Heart left ventricle (tissue), 16 donors: Measurements from ENCODE around the gene CR1. TPM values are rescaled to one million over a fixed set of nuclear protein-coding genes. Genes with fewer than 3 reads are reported as not detected.

Experiments used
- ATAC-seq, 4 donors: fragments of 200-7000 bp; cut with Tn5 transposase; one replicate each; pipeline ENCODE4 v1.9.1; 2020 to 2022; ENCODE audit warnings: moderate library complexity in 4 of 4, mild to moderate bottlenecking in 3 of 4, moderate number of reproducible peaks in 1 of 4
- DNase-seq, 5 donors: peaks; one replicate each; pipeline ENCODE4 v3.0.0-alpha.2; 2020
- H3K27ac ChIP-seq, 12 donors: fragments of 200-600 bp; sonication (generic) in 4 of 12; one replicate each; pipeline versions ENCODE4 v1.5.0 to v1.8.0; 2016 to 2022; ENCODE audit warnings: mild to moderate bottlenecking in 2 of 12
- H3K27me3 ChIP-seq, 9 donors: fragments of 200-600 bp; sonication (generic) in 2 of 9; one replicate each; pipeline versions ENCODE4 v1.5.1 to v1.8.0; 2016 to 2022; ENCODE audit warnings: mild to moderate bottlenecking in 3 of 9
- H3K36me3 ChIP-seq, 9 donors: fragments of 200-600 bp; sonication (generic) in 2 of 9; one replicate each; pipeline versions ENCODE4 v1.5.0 to v1.8.0; 2018 to 2022; ENCODE audit warnings: mild to moderate bottlenecking in 2 of 9
- H3K4me1 ChIP-seq, 12 donors: fragments of 200-600 bp; sonication (generic) in 4 of 12; one replicate each; pipeline versions ENCODE4 v1.5.0 to v1.8.0; 2016 to 2022; ENCODE audit warnings: mild to moderate bottlenecking in 3 of 12
- H3K4me3 ChIP-seq, 12 donors: fragments of 200-600 bp; sonication (generic) in 4 of 12; one replicate each; pipeline versions ENCODE4 v1.5.0 to v1.8.0; 2017 to 2022; ENCODE audit warnings: mild to moderate bottlenecking in 9 of 12, moderate library complexity in 4 of 12
- H3K9me3 ChIP-seq, 12 donors: fragments of 200-600 bp; sonication (generic) in 4 of 12; one replicate each; pipeline versions ENCODE4 v1.5.0 to v1.8.0; 2016 to 2022; ENCODE audit warnings: mild to moderate bottlenecking in 1 of 12
- POLR2A ChIP-seq, 2 donors: fragments of 450-650 bp; IDR thresholded peaks; one replicate each; pipeline ENCODE4 v1.6.1; 2017; ENCODE audit warnings: antibody characterized with exemption in 2 of 2, mild to moderate bottlenecking in 2 of 2, moderate library complexity in 2 of 2
- WGBS, 4 donors: extraction: QIAGEN DNeasy Blood & Tissue Kit in 2 of 4; methylation state at CpG; one replicate each; pipeline versions ENCODE4 v1.1.5 to v1.1.7; 2013 to 2018; 5-methylcytosine and 5-hydroxymethylcytosine counted together
- intact Hi-C, 10 donors: fragments of 100-400 bp; cut with DNase I; formaldehyde crosslinking; loops; one replicate each; pipeline versions ENCODE4 v1.11.1 to v1.14.2; 2022
- polyA plus RNA-seq, 2 donors: library from polyadenylated mRNA; stranded (reverse); fragments of 200-250 nt; gene quantifications; one replicate each; pipeline ENCODE4 v1.2.3, GENCODE V29; 2013
- total RNA-seq, 9 donors: library from RNA; depleted of rRNA in 2 of 9; stranded (reverse); fragments of >200 nt in 2 of 9; fragmentation: NEBNext Ultra II Directional in 3 of 9; extraction: Animal tissue kit (Norgen Biotek cat#: 25700) in 3 of 9; gene quantifications; one replicate each; pipeline versions ENCODE4 v1.1.0 to v1.2.4, GENCODE V29; 2016 to 2023
- TF ChIP-seq, protein P1 (sequence below), 12 donors: fragments of 200-600 bp; sonication (generic) in 4 of 12; IDR thresholded peaks; one replicate each; pipeline versions ENCODE4 v1.5.0 to v1.8.0; 2018 to 2022; ENCODE audit warnings: antibody characterized with exemption in 12 of 12, mild to moderate bottlenecking in 5 of 12
- donor health status: ischemic (EF 13 %, LVEDD 7.1; RV severe dilation, severe dysfunction).
- donor health status: healthy with polysubstance abuse.
- donor health status: DM: no; HTN: yes; CAD: no.
- donor health status: DM: no; HTN: no; CAD: no.
- donor health status: ischemic (EF 25% LVEDD 6.9; RV normal size, moderate dysfunction).
- donor health status: ischemic (EF 25% LVEDD 5.7; RV mildly dilated, moderate dysfunction).
- donor health status: healthy.
- donor health status: DM: yes; HTN: yes; CAD: no.
- donor health status: ischemic (EF 35%, LVEDD 5.7; RV mildly dilated, moderate dysfunction).
- donor health status: nonischemic (EF 11% LVEDD 7.7; RV severe dilation, severe dysfunction).
- donor health status: DM: yes; HTN: yes; CAD: no.
- donor health status: PGD.
- donor health status: ischemic (EF 29% LVEDD 5.4; RV normal size, mild dysfunction).
- donor health status: nonischemic (EF 23%, LVEDD 6.1; RV moderate dilation, normal function).

CR1 gene
- total and polyA plus RNA-seq, 11 donors: 0.19 to 43.0 (median 1.7) TPM

DNA sequence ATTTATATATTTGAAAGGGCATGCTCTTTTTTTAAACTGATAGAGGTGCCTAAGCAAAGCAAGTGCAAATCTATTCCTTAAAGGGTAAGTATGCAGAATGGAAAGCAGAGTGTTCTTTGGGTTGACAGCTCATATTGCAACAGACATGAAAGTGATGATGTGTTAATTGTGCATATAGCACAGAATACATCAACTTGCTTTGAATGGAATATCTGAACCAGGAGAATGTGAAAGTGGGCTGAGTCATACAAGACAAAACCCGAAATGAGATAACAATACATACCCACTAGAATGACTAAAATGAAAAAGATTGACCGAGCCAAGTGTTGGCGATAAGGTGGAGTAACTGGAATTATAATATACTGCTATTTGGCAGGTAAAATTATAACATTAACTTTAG is 4.3 kb downstream of the CR1 start:
- DNase-seq (no peak), ATAC-seq (no peak)
- WGBS, 4 donors: 53 to 69% (median 66%) methylated on average over 3 of the region's 3 CpGs
- Histone ChIP-seq H3K4me1 (peaks cover 0 to 11% (median 0%) of the 10 kb centered on the region in 12 donors), H3K9me3 (no peaks in the 10 kb centered on the region), H3K27ac (no peak overlapping the region), H3K4me3 (no peak overlapping the region), H3K27me3 (peaks cover 12 to 96% (median 34%) of the 10 kb centered on the region in 9 donors), H3K36me3 (no peaks in the 10 kb centered on the region)
- intact Hi-C loops: loop anchor here in 1 of 10 donors (5.0 kb wide), 1 partner anchor 418 kb away; no protein-coding TSS in a partner anchor
- no peak for TF ChIP-seq POLR2A (IDR thresholded peaks at IDR 0.05)
- TF ChIP-seq, protein P1, sequence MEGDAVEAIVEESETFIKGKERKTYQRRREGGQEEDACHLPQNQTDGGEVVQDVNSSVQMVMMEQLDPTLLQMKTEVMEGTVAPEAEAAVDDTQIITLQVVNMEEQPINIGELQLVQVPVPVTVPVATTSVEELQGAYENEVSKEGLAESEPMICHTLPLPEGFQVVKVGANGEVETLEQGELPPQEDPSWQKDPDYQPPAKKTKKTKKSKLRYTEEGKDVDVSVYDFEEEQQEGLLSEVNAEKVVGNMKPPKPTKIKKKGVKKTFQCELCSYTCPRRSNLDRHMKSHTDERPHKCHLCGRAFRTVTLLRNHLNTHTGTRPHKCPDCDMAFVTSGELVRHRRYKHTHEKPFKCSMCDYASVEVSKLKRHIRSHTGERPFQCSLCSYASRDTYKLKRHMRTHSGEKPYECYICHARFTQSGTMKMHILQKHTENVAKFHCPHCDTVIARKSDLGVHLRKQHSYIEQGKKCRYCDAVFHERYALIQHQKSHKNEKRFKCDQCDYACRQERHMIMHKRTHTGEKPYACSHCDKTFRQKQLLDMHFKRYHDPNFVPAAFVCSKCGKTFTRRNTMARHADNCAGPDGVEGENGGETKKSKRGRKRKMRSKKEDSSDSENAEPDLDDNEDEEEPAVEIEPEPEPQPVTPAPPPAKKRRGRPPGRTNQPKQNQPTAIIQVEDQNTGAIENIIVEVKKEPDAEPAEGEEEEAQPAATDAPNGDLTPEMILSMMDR (IDR thresholded peaks at IDR 0.05): no peak

DNA sequence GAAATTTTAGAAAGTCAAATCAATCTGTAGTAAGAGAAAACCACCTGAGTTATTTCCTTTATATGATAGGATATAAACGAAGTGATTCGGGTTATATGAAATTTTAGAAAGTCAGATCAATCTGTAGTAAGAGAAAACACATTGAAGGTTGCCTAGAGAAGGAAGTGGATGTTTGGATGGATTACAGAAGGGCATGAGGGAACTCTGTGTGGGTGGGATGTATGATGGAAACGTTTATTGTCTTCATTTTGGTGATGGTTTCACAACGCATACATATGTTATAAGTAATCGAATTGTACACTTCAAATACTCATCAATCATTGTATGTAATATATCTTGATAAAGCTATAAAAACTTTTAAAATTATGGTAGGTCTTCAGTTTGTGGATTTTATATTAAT is 5.1 kb downstream of the CR1 start:
- WGBS, 4 donors: 42 to 65% (median 60%) methylated on average over 5 of the region's 5 CpGs
- H3K4me3 ChIP-seq: no peak overlapping the region
- H3K9me3 ChIP-seq: no peaks in the 10 kb centered on the region
- peaks cover 0 to 5% (median 0%) of the 10 kb centered on the region in 12 donors for H3K4me1 ChIP-seq
- DNase-seq: no peak
- H3K27ac ChIP-seq: no peak overlapping the region
- H3K27me3 ChIP-seq: peaks cover 9 to 88% (median 32%) of the 10 kb centered on the region in 9 donors
- H3K36me3 ChIP-seq: no peaks in the 10 kb centered on the region
- intact Hi-C loops: loop anchor here in 1 of 10 donors (5.0 kb wide), 1 partner anchor 419 kb away; no protein-coding TSS in a partner anchor
- ATAC-seq: no peak
- no peak for TF ChIP-seq POLR2A (IDR thresholded peaks at IDR 0.05)
- TF ChIP-seq, protein P1 (IDR thresholded peaks at IDR 0.05): no peak

DNA sequence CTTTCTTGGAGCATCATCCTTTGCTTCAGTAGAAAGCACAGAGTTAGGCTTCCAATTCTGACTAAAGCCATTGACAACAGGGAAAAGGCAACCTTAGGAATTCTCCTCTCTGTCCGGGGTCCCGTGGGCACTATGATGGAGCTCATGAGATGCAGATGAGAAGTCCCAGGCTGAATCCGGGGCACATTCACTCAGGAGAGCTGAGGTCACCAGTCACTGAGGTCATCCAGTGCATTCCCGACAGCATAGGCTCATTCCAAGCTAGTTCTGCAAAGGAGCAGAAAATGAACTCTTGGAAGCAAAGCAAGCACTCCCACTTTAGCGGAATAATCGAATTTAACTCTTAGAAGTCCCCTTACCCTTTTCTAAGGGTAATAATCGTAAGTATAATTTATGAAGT is 6.8 kb downstream of the CR1 start:
- Histone ChIP-seq H3K4me1 (no peaks in the 10 kb centered on the region), H3K4me3 (no peak overlapping the region), H3K9me3 (no peaks in the 10 kb centered on the region), H3K27me3 (peaks cover 4 to 74% (median 18%) of the 10 kb centered on the region in 9 donors), H3K36me3 (no peaks in the 10 kb centered on the region), H3K27ac (no peak overlapping the region)
- ATAC-seq (no peak), DNase-seq (no peak)
- 48 to 67% (median 54%) methylated on average over 6 to 7 of the region's 7 CpGs for WGBS, 4 donors
- intact Hi-C loops: loop anchor here in 1 of 10 donors (5.0 kb wide), 1 partner anchor 420 kb away; no protein-coding TSS in a partner anchor
- no peak for TF ChIP-seq POLR2A (IDR thresholded peaks at IDR 0.05)
- TF ChIP-seq, protein P1 (IDR thresholded peaks at IDR 0.05): no peak

DNA sequence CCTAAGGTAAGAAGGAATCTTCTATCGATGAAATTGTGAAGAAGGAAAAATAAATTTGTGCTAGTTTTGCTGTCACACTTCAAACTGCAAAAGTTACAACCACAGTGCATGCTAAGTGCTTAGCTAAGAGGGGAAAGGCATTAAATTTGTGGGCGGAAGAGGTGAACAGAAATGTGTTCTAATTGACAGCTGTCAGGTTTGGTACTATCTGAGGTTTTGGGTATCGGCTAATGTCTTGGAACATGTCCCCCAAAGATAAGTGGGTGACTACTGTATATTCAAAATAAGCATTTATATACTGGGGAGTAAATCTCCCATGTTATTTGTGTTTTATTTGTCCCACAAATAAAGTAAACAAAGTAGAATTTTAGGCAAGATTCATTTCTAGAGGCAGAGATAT is 8.0 kb downstream of the CR1 start:
- H3K27me3 ChIP-seq: peaks cover 0 to 67% (median 15%) of the 10 kb centered on the region in 9 donors
- H3K36me3 ChIP-seq: peaks cover 0 to 5% (median 0%) of the 10 kb centered on the region in 9 donors
- ATAC-seq (no peak), DNase-seq (no peak)
- intact Hi-C loops: loop anchor here in 1 of 10 donors (5.0 kb wide), 1 partner anchor 422 kb away; no protein-coding TSS in a partner anchor
- H3K27ac ChIP-seq: no peak overlapping the region
- no peak for TF ChIP-seq POLR2A (IDR thresholded peaks at IDR 0.05)
- TF ChIP-seq, protein P1 (IDR thresholded peaks at IDR 0.05): no peak
- no peaks in the 10 kb centered on the region for H3K4me1 ChIP-seq
- 87 to 91% (median 89%) methylated on average over 3 of the region's 3 CpGs for WGBS, 4 donors
- no peak overlapping the region for H3K4me3 ChIP-seq
- H3K9me3 ChIP-seq: no peaks in the 10 kb centered on the region
